Colon (tissue), 2 donors: ENCODE measurements around the gene ELAC1.

Source experiments
- FAIRE-seq: peaks from 2 replicates; lab custom pipeline; 2012; peaks lifted over from hg19 to GRCh38; lab: Jason Lieb, UNC
- donor health status: control.
- donor health status: control.

Gene ELAC1

GRCh38 chr18:51020536-51020935 lies 52.7 kb downstream of the ELAC1 start:
- no peak for FAIRE-seq

DNA sequence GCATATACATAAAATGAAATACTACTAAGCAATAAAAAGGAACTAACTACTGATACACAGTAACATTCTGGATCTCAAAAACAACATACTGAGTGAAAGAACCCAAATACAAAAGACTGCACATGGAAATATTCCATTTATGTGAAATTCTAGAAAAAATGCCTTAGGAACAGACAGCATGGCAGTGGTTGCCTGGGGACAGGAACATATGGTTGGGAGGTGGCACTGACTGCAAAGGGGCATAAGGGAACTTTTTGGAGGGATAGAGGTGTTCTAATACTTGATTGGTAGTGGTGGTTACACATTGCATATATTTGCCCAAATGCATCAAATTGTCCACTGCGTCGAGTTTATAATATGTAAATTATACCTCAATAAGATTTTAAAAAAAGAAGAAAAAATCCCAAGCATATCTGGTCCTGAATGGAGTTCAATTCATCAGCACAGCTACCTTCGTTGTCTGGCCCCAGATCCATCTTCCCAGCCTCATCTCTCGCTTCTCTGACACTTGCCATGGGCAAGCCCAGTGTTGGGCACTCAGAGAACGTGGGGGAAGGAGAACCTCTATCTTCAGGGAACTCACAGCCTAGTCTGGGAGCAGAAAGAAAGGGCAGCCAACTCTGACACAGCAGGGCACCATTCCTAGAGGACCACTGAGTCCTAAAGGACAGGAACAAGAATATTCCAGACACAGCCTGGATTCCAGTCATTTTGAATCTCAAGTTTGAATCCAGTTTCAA lies 53.6 kb downstream of the ELAC1 start:
- FAIRE-seq = no peak

GRCh38 chr18:51025512-51025911 lies 57.7 kb downstream of the ELAC1 start:
- no peak for FAIRE-seq

- no peak for FAIRE-seq
Measured at GRCh38 chr18:51028201-51028805, 60.5 kb downstream of the ELAC1 start.

- FAIRE-seq = no peak
Measured at GRCh38 chr18:51029378-51029693, 61.5 kb downstream of the ELAC1 start.

DNA sequence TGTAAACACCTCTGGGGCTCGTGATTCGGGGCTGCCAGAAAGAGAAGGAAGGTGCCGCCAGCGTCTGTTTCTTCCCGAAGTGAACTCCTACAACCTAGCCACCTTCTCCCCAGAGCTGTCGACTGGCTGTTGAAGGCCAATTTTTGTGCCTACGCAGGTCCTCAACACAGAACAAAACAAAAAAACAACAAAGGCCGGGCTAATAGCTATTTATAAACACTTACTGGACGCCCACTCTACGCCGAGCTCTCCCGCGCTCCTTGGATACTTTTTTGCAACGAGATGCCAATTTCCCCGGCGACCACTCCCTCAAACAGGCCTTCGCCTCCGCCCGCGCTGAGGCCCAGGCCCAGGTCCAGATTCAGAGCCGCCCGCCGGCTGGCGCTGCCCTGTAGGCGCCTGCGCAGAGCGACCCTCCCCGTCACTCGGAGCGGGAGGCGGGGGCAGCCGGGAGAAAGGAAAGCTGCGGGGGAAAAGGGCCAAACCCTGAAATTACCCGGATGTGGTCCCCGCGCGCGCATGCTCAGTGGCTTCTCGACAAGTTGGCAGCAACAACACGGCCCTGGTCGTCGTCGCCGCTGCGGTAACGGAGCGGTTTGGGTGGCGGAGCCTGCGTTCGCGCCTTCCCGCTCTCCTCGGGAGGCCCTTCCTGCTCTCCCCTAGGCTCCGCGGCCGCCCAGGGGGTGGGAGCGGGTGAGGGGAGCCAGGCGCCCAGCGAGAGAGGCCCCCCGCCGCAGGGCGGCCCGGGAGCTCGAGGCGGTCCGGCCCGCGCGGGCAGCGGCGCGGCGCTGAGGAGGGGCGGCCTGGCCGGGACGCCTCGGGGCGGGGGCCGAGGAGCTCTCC lies 62.1 kb downstream of the ELAC1 start, which contains the start of gene SMAD4:
Gene SMAD4, plus strand, starts transcription at position 520 of the 843 bp plus-strand sequence. CDS start 16,834 bp downstream, outside the sequence.
- FAIRE-seq = no peak

DNA sequence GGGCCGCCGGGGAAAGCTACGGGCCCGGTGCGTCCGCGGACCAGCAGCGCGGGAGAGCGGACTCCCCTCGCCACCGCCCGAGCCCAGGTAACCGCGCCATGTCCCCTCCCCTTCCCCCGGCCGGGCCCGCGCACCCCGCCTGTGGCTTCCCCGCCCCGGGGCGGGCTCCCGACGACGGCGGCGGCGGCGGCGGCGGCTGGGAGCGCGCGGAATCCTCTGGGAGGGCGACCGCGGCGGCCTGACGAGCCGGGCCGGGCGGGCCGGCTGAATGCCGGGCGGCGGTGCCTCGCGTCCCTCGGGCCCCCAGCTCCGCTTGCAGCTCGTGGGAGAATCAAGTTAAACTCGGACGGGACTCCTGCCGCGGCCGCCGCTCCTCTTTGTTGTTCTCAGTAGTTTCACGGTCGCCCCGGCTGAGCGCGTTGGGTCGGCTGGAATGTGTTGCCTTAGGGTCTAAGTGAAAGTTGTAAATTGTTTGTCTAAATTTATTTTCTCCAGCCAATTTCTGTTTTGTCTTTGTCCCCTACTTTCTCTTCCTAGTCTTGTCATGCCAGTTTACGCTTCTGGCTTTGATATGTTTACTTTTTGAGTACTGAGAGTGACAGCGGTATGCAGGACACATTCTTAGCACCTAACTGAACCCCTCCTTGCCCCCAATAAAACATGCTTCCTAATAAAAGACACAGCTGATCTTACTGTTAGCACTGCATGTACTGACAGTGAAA lies 62.9 kb downstream of the ELAC1 start:
- no peak for FAIRE-seq

GRCh38 chr18:51032193-51032592 lies 64.4 kb downstream of the ELAC1 start:
- FAIRE-seq = no peak

DNA sequence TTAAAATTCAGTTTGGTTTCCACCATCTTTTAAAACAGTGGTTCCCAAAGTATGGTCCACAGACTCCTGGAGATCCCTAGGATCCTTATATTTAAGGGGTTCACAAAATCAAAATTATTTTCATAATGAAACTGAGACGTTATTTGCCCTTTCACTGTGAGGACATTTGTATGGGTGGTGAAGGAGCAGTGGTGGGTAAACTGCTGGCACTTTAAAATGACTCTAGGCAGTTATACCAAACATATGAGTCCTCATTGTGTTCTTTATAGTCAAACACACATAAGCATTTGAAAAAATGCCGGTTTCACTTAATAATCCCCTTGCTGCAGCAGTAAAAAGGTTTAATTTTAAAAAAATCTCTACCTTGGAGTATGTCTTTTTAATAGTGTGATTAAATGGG lies 69.4 kb downstream of the ELAC1 start:
- no peak for FAIRE-seq
